Esophagus (tissue), 2 donors: ENCODE results near the gene ATP2C2. TPM values are rescaled to one million over a fixed set of nuclear protein-coding genes. Genes with fewer than 3 reads are reported as not detected.
A peak's percentile ranks its signal among the peaks of the same experiment; 100 is the strongest.
"Not testable (repeated sequence)": the region's sequence is repeated elsewhere in the genome, so short reads cannot be mapped to it uniquely, and the experiment has no call there.

Experiments
- H3K27ac ChIP-seq, 2 donors: one replicate each; pipeline ENCODE4 v1.5.1; 2013; ENCODE audit warnings: low read depth in 2 of 2, mild to moderate bottlenecking in 2 of 2, inconsistent platforms in 1 of 2, low read length in 1 of 2, moderate library complexity in 1 of 2
- H3K27me3 ChIP-seq, 2 donors: one replicate each; pipeline ENCODE4 v1.6.1; 2013; ENCODE audit warnings: low read length in 2 of 2, control low read depth in 1 of 2, mild to moderate bottlenecking in 1 of 2; ENCODE audit not compliant: insufficient read depth in 2 of 2, control insufficient read depth in 1 of 2
- H3K36me3 ChIP-seq, 2 donors: one replicate each; pipeline ENCODE4 v1.6.1; 2013; ENCODE audit warnings: low read length in 1 of 2; ENCODE audit not compliant: control insufficient read depth in 2 of 2, insufficient read depth in 2 of 2
- H3K4me1 ChIP-seq, 2 donors: one replicate each; pipeline ENCODE4 v1.6.1; 2013; ENCODE audit warnings: low read length in 1 of 2; ENCODE audit not compliant: control insufficient read depth in 2 of 2, insufficient read depth in 2 of 2
- H3K4me3 ChIP-seq, 2 donors: one replicate each; pipeline ENCODE4 v1.5.1; 2013; ENCODE audit warnings: low read length in 2 of 2, mild to moderate bottlenecking in 2 of 2, low read depth in 1 of 2, moderate library complexity in 1 of 2
- H3K9me3 ChIP-seq, 2 donors: one replicate each; pipeline ENCODE4 v1.6.1; 2013; ENCODE audit warnings: mild to moderate bottlenecking in 2 of 2, low read depth in 1 of 2, low read length in 1 of 2, moderate library complexity in 1 of 2; ENCODE audit not compliant: control insufficient read depth in 2 of 2, insufficient read depth in 1 of 2
- WGBS, 2 donors: extraction: QIAGEN DNeasy Blood & Tissue Kit; methylation state at CpG; one replicate each; pipeline ENCODE4 v1.1.7; 2013; 5-methylcytosine and 5-hydroxymethylcytosine counted together
- polyA plus RNA-seq, 2 donors: library from polyadenylated mRNA; stranded (reverse); fragments of 200-250 nt; gene quantifications; one replicate each; pipeline ENCODE4 v1.2.3, GENCODE V29; 2013
- donor health status: healthy with polysubstance abuse.
- donor health status: Bipolar disorder and iron deficiency.

ATP2C2 gene
- polyA plus RNA-seq, 2 donors = 1.1 to 2.2 TPM

- H3K27me3 ChIP-seq = no peaks in the 10 kb centered on the region
- WGBS, 2 donors = 88 to 90% methylated on average over 11 of the region's 11 CpGs
- H3K9me3 ChIP-seq = peaks cover 0 to 2% of the 10 kb centered on the region in 2 donors
- H3K4me3 ChIP-seq = no peak overlapping the region
- no peak overlapping the region for H3K27ac ChIP-seq
- H3K36me3 ChIP-seq = no peaks in the 10 kb centered on the region
- no peaks in the 10 kb centered on the region for H3K4me1 ChIP-seq
Measured at GRCh38 chr16:84387021-84387420, 18.7 kb downstream of the ATP2C2 start.

DNA sequence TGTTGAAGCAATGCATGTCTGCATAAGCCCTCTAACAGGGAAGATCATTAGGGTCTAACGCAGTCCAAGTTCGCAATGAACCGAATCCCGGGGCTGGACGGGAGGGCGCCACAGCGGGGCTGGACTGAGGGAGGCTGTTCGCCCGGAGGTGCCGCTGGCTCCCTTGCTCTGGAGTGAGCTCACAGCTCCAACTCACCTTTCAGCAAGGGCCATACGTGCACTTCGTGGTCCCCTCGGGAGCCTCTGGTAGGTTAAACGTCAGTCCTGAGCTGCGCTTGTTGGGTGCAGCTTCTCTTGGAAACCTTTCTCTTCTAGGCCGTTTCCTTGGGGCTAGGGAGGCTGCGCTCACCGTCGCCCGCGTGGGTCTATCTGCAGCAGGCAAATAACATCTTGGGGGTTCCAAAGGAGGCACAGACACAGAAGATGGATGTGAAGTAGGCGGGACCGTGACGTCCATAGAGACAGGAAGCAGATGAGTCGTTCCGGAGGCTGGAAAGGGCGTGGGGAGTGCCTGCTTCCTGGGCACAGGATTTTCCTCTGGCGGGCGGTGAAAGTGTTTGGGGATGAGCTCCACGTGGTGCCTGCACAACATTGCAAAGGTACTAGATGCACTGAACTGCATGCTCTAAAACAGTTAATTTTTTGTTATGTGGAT lies 21.9 kb downstream of the ATP2C2 start:
- peaks cover 0 to 2% of the 10 kb centered on the region in 2 donors for H3K9me3 ChIP-seq
- H3K36me3 ChIP-seq = no peaks in the 10 kb centered on the region
- no peak overlapping the region for H3K27ac ChIP-seq
- no peaks in the 10 kb centered on the region for H3K4me1 ChIP-seq
- 83 to 84% methylated on average over 30 of the region's 30 CpGs for WGBS, 2 donors
- H3K4me3 ChIP-seq = no peak overlapping the region
- no peaks in the 10 kb centered on the region for H3K27me3 ChIP-seq

DNA sequence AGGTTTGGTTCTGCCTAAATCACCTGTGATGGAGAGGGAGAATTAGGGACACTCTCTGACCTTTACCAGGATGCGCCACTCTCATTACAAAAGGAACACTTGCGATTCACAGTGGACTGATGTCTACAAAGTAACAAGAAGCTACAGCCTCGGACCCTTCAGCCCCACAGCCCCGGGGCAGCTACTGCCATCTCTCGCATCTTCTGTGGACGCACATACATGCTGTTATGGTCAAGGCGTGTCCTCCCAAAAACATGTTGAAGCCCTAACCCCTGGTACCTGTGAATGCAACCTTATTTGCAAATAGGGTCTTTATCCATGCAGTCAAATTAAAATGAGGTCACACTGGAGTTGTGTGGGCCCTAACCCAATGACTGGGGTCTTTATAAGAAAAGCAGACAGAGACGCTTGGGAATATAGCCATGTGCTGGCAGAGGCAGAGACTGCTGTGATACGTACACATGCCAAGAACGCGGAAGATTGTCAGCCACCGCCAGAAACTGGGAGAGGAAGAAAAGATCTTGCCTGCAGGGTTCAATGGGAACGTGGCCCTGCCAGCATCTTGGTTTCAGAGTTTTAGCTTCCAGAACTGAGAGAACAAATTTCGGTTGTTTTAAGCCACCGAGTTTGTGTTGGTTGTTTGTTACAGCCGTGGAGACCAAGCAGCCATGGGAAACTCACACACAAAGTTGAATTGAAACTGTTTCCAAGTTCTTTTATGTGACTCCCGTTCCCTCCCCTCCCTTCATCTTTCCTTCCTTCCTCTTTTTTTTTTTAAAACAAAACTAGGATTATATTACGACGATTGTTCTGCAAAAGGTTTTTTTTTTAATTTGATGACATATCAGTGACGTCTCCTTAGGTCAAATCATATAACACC lies 23.1 kb downstream of the ATP2C2 start:
- H3K4me1 ChIP-seq = no peaks in the 10 kb centered on the region
- no peaks in the 10 kb centered on the region for H3K36me3 ChIP-seq
- WGBS, 2 donors = 33 to 44% methylated on average over 20 of the region's 20 CpGs
- peak overlapping the region in 1 of 2 donors; percentile 30 for H3K27ac ChIP-seq
- no peak overlapping the region for H3K4me3 ChIP-seq
- no peaks in the 10 kb centered on the region for H3K27me3 ChIP-seq
- no peaks in the 10 kb centered on the region for H3K9me3 ChIP-seq

DNA sequence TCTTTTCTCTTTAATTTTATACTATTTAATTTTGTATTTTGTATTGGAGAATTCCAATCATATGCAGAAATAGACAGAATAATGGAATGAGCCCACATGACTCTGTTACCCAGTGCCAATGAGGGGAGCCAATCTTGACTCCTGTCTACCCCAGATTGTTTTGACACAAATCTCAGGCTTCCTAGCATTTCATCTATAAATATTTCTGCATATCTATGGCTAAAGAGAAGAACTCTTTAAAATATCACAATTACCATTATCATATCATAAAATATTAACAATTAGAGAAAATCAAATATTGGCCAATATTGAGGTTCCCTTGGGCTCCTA lies 23.7 kb downstream of the ATP2C2 start:
- Histone ChIP-seq H3K9me3 (no peaks in the 10 kb centered on the region), H3K4me3 (no peak overlapping the region), H3K4me1 (peaks cover 0 to 2% of the 10 kb centered on the region in 2 donors), H3K36me3 (no peaks in the 10 kb centered on the region), H3K27ac (no peak overlapping the region), H3K27me3 (no peaks in the 10 kb centered on the region)

- H3K27ac ChIP-seq, H3K4me1 ChIP-seq, H3K9me3 ChIP-seq, H3K27me3 ChIP-seq, H3K4me3 ChIP-seq, H3K36me3 ChIP-seq: not testable (repeated sequence)
- WGBS, 2 donors = 51 to 66% methylated on average over 10 of the region's 10 CpGs
Measured at GRCh38 chr16:84396082-84396481, 27.7 kb downstream of the ATP2C2 start.

- WGBS, 2 donors = 33% methylated on average over 9 of the region's 9 CpGs
Measured at GRCh38 chr16:84396537-84397008, 28.2 kb downstream of the ATP2C2 start.

GRCh38 chr16:84397090-84397489 lies 28.8 kb downstream of the ATP2C2 start:
- H3K4me1 ChIP-seq = peaks cover 0 to 2% of the 10 kb centered on the region in 2 donors
- H3K36me3 ChIP-seq = no peaks in the 10 kb centered on the region
- WGBS, 2 donors = 63 to 71% methylated on average over 6 of the region's 6 CpGs
- peak overlapping the region; percentile 2 to 34 for H3K27ac ChIP-seq
- no peaks in the 10 kb centered on the region for H3K27me3 ChIP-seq
- no peak overlapping the region for H3K4me3 ChIP-seq
- H3K9me3 ChIP-seq = no peaks in the 10 kb centered on the region

More at GRCh38 chr16:84396537-84397008, 28.2 kb downstream of the ATP2C2 start:
- H3K36me3 ChIP-seq = no peaks in the 10 kb centered on the region
- H3K4me3 ChIP-seq = no peak overlapping the region
- H3K4me1 ChIP-seq = peaks cover 0 to 2% of the 10 kb centered on the region in 2 donors
- H3K9me3 ChIP-seq = no peaks in the 10 kb centered on the region
- H3K27me3 ChIP-seq = no peaks in the 10 kb centered on the region
- peak overlapping the region; percentile 22 to 34 for H3K27ac ChIP-seq

- Histone ChIP-seq H3K27me3 (no peaks in the 10 kb centered on the region), H3K27ac (no peak overlapping the region), H3K4me1 (peaks cover 0 to 2% of the 10 kb centered on the region in 2 donors), H3K9me3 (no peaks in the 10 kb centered on the region), H3K4me3 (no peak overlapping the region), H3K36me3 (no peaks in the 10 kb centered on the region)
- 65 to 68% methylated on average over 10 of the region's 10 CpGs for WGBS, 2 donors
Measured at GRCh38 chr16:84398701-84399100, 30.4 kb downstream of the ATP2C2 start.

DNA sequence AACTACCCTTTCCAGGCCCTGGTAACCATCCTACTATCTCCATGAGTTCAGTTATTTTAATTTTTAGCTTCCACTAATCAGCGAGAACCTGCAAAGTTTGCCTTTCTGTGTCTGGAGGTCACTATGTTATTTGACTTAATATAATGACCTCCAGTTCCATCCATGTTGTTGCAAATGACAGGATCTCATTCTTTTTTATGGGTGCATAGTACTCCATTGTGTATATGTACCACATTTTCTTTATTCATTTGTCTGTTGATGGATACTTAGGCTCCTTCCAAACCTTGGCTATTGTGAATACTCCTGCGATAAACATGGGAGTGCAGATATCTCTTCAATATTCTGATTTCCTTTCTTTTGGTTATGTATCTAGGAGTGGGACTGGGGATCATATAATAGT lies 31.6 kb downstream of the ATP2C2 start:
- 69 to 75% methylated on average over 2 of the region's 2 CpGs for WGBS, 2 donors
- not testable (repeated sequence) for H3K27me3 ChIP-seq, H3K4me3 ChIP-seq, H3K27ac ChIP-seq, H3K4me1 ChIP-seq, H3K36me3 ChIP-seq, H3K9me3 ChIP-seq
